ENCODE measurements around the gene FTH1. TPM values are rescaled to one million over a fixed set of nuclear protein-coding genes. Genes with fewer than 3 reads are reported as not detected.

The FTH1 gene
- total and polyA plus RNA-seq, 7 donors: 1,709 to 20,022 (median 2,375) TPM

DNA sequence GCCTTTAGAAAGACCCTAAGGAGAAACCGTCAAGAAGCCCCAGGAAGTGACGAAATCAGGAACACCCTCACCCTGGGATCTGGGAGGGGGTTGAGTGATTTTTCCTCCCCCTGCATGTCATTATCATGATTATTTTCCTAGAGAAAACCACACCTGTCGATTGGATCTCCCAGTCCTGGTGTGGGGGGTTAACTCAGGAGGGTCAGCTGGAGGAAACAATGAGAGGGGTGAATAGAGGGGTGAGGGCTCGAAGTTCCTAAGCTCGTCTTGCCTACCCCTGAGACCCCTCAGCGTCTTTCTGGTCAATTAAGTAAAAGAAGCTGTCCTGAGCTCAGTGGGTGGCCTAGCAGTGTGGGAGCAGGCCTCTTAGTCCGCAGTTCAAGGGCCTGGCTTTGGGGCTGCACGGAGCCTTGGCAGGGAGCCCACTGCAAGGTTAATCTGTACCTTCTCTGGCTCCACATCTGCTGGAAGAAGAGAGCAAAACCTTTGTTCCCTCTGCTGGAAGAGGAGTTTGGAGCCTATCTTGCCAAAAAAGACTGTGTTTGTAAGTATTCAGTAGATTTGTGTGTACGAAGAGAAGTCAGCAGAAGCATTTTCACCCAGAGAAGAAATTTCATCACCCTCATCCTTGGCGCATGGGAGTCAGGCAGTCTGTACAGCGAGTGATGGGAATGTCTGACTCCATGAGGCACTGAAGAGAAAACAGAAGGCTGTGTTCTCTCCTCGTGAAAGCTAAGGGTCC, 34.2 kb upstream of the FTH1 start:
- Histone ChIP-seq H3K27ac (no peak overlapping the region), H3K4me3 (no peak overlapping the region), H3K36me3 (no peaks in the 10 kb centered on the region), H3K9me3 (peaks cover 0 to 2% (median 0%) of the 10 kb centered on the region in 4 donors), H3K4me1 (no peaks in the 10 kb centered on the region), H3K27me3 (no peaks in the 10 kb centered on the region)
- no peak for DNase-seq
- TF ChIP-seq, protein P1, sequence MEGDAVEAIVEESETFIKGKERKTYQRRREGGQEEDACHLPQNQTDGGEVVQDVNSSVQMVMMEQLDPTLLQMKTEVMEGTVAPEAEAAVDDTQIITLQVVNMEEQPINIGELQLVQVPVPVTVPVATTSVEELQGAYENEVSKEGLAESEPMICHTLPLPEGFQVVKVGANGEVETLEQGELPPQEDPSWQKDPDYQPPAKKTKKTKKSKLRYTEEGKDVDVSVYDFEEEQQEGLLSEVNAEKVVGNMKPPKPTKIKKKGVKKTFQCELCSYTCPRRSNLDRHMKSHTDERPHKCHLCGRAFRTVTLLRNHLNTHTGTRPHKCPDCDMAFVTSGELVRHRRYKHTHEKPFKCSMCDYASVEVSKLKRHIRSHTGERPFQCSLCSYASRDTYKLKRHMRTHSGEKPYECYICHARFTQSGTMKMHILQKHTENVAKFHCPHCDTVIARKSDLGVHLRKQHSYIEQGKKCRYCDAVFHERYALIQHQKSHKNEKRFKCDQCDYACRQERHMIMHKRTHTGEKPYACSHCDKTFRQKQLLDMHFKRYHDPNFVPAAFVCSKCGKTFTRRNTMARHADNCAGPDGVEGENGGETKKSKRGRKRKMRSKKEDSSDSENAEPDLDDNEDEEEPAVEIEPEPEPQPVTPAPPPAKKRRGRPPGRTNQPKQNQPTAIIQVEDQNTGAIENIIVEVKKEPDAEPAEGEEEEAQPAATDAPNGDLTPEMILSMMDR (IDR thresholded peaks at IDR 0.05): no peak
- no peak for TF ChIP-seq EP300 (IDR thresholded peaks at IDR 0.05)
- no peak for TF ChIP-seq POLR2AphosphoS5 (IDR thresholded peaks at IDR 0.05)
- TF ChIP-seq POLR2A (IDR thresholded peaks at IDR 0.05): no peak
- 27 to 62% methylated on average over 12 of the region's 12 CpGs for WGBS, 2 donors
- intact Hi-C loops (cut with DNase I): no loop called here

DNA sequence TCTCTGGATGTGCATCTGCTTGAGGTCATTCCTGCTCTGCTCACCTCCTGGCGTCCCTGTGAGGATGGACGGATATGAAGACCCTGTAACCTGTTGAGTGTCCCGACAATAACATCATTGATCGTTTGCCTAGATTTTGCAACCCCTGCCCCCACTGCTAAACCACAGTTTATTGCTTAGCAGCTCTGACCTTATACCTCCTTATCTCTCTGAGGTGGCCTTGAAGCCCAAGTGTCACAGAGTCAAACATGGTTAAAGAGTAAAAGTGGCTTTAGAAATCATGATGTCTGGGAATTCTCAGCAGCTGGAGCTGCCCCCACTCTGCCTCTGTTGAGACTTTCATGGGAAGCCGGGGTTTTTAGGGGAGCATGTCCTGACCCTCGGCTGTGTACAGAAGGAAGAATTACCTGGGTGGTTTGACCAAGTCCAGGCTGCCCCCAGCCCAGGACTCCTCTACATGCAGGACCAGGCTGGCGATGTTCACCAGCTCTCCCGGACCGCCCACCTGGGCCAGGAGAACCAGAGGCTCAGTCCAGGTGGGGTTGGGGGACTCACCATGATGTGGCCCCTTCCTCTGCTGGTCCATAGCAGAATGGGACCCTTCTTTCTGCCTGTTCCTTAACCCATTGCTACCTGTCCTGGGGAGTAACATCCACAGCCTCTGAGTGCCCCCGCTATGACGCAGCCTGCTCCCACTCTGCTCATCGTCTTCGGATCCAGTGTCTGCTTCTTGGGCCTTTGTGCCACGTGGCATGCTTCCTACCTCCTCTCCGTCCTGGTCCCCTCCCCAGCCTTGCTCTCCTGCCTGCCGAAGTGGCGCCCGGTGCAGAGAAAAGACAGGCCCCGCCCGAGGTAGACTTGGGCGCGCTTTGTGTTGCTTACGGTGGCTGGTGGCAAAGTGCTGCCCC, 33.4 kb upstream of the FTH1 start:
- no peak for DNase-seq
- no peak overlapping the region for H3K27ac ChIP-seq
- WGBS, 2 donors: 74 to 85% methylated on average over 23 of the region's 23 CpGs
- peaks cover 0 to 2% (median 0%) of the 10 kb centered on the region in 4 donors for H3K9me3 ChIP-seq
- H3K4me1 ChIP-seq: no peaks in the 10 kb centered on the region
- no peak for TF ChIP-seq POLR2A (IDR thresholded peaks at IDR 0.05)
- TF ChIP-seq EP300 (IDR thresholded peaks at IDR 0.05): no peak
- TF ChIP-seq, protein P1 (IDR thresholded peaks at IDR 0.05): no peak
- TF ChIP-seq POLR2AphosphoS5 (IDR thresholded peaks at IDR 0.05): no peak
- intact Hi-C loops (cut with DNase I): no loop called here
- no peak overlapping the region for H3K4me3 ChIP-seq
- H3K27me3 ChIP-seq: no peaks in the 10 kb centered on the region
- no peaks in the 10 kb centered on the region for H3K36me3 ChIP-seq

DNA sequence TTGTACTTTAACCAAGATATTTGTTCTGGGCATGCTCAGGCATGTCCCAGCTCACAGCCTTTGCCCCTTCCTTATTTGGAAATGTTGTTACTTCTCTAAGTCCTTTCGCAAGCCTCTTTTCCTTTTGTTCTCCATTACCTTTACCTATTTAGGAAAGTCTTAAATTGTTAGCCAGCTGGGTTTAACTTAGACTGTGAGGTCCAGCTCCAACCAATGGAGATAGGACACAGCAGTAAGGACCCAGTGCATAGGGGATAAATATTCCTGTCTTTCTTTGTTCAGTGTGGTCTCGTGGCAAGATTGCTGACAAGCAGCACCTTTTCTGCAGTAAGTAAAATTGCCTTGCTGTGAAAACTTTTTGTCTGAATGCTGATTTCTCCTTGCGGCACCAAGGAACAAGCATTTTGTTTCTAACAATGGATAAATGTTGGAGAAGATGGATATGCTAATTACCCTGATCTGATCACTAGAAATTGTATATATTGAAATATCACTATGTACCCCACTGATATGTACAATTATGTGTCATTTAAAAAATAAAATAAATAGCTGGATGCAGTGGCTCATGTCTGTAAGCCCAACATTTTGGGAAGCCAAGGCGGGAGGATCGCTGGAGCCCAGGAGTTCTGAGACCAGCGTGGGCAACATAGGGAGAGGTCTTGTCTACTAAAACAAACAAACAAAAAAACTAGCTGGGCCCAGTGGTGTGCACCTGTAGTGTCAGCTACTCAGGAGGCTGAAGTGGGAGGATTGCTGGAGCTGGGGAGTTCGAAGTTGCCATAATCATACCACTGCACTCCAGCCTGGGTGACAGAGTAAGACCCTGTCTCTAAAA, 31.9 kb upstream of the FTH1 start:
- TF ChIP-seq POLR2A (IDR thresholded peaks at IDR 0.05): no peak
- no peak for TF ChIP-seq POLR2AphosphoS5 (IDR thresholded peaks at IDR 0.05)
- TF ChIP-seq, protein P1 (IDR thresholded peaks at IDR 0.05): no peak
- no peak for TF ChIP-seq EP300 (IDR thresholded peaks at IDR 0.05)
- H3K4me1 ChIP-seq: no peaks in the 10 kb centered on the region
- no peak overlapping the region for H3K4me3 ChIP-seq
- no peaks in the 10 kb centered on the region for H3K27me3 ChIP-seq
- intact Hi-C loops (cut with DNase I): no loop called here
- WGBS, 2 donors: 95 to 96% methylated on average over 7 of the region's 7 CpGs
- no peaks in the 10 kb centered on the region for H3K36me3 ChIP-seq
- peaks cover 0 to 2% (median 0%) of the 10 kb centered on the region in 4 donors for H3K9me3 ChIP-seq
- H3K27ac ChIP-seq: no peak overlapping the region
- DNase-seq: no peak

DNA sequence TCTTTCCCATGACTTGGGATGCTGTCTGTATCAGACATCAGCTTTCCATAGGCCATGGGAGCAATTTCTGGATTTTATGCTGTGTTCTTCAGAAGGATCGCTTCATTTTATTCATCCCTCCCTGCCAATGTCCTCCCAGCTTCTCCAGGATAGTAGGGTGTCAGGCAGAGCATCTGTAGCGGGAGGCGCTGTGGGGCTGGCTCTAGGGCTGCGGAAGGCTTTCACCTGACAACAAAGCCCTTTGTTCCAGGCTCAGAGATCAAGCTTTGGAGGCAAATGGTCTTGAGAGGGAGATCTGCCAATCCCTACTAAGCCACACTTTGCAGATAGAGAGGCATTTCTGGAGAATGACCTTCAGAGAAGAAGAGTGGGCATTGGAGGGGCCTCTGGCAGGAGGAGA, 29.5 kb upstream of the FTH1 start:
- WGBS, 2 donors: 95 to 96% methylated on average over 4 of the region's 4 CpGs
- no peaks in the 10 kb centered on the region for H3K36me3 ChIP-seq
- no peak overlapping the region for H3K27ac ChIP-seq
- no peak for DNase-seq
- no peak for TF ChIP-seq EP300 (IDR thresholded peaks at IDR 0.05)
- no peak for TF ChIP-seq POLR2AphosphoS5 (IDR thresholded peaks at IDR 0.05)
- no peak for TF ChIP-seq POLR2A (IDR thresholded peaks at IDR 0.05)
- TF ChIP-seq, protein P1 (IDR thresholded peaks at IDR 0.05): no peak
- no peaks in the 10 kb centered on the region for H3K4me1 ChIP-seq
- intact Hi-C loops (cut with DNase I): no loop called here
- H3K4me3 ChIP-seq: no peak overlapping the region
- H3K27me3 ChIP-seq: no peaks in the 10 kb centered on the region
- H3K9me3 ChIP-seq: peaks cover 0 to 2% (median 0%) of the 10 kb centered on the region in 4 donors

Measured in sigmoid colon (tissue), 7 donors.